SK-N-SH treated with all-trans-retinoic acid at 6 μM for 48 hours (cell line): ENCODE data around the gene CPT1A.

Experiments
- ARNTL ChIP-seq: fragments of 450-650 bp; formaldehyde crosslinking; IDR thresholded peaks from 2 replicates; pipeline ENCODE4 v1.5.0; 2020; ENCODE audit warnings: low read depth, mild to moderate bottlenecking, moderate library complexity, borderline replicate concordance
- BACH2 ChIP-seq: fragments of 250-450 bp; sonication (Bioruptor Pico); IDR thresholded peaks from 2 replicates; pipeline ENCODE4 v1.9.0; 2021; ENCODE audit warnings: mild to moderate bottlenecking, borderline replicate concordance
- CREB5 ChIP-seq: fragments of 250-450 bp; sonication (Bioruptor Pico); IDR thresholded peaks from 2 replicates; pipeline ENCODE4 v1.5.1; 2020; ENCODE audit warnings: low read depth, mild to moderate bottlenecking, moderate library complexity
- CSRNP3 ChIP-seq: fragments of 250-450 bp; sonication (Bioruptor Pico); IDR thresholded peaks from 2 replicates; pipeline ENCODE4 v1.5.1; 2021; ENCODE audit warnings: mild to moderate bottlenecking, moderate library complexity
- GLIS3 ChIP-seq: fragments of 250-450 bp; sonication (Bioruptor Pico); IDR thresholded peaks from 2 replicates; pipeline ENCODE4 v1.5.0; 2020; ENCODE audit warnings: mild to moderate bottlenecking, moderate library complexity
- ISL1 ChIP-seq: fragments of 250-450 bp; sonication (Bioruptor Pico); IDR thresholded peaks from 2 replicates; pipeline ENCODE4 v2.1.2; 2022; ENCODE audit warnings: mild to moderate bottlenecking, moderate library complexity
- POU6F1 ChIP-seq: fragments of 250-450 bp; sonication (Bioruptor Pico); IDR thresholded peaks from 2 replicates; pipeline ENCODE4 v1.8.0; 2021; ENCODE audit warnings: low read depth, mild to moderate bottlenecking, moderate library complexity, borderline replicate concordance
- PPARA ChIP-seq: fragments of 250-450 bp; sonication (Bioruptor Pico); IDR thresholded peaks from 2 replicates; pipeline ENCODE4 v1.5.0; 2020; ENCODE audit warnings: mild to moderate bottlenecking, borderline replicate concordance
- RARB ChIP-seq: fragments of 250-450 bp; sonication (Bioruptor Pico); IDR thresholded peaks from 2 replicates; pipeline ENCODE4 v1.8.0; 2021; ENCODE audit warnings: mild to moderate bottlenecking, moderate library complexity
- SNAI2 ChIP-seq: fragments of 250-450 bp; sonication (Bioruptor Pico); IDR thresholded peaks from 2 replicates; pipeline ENCODE4 v1.5.0; 2020; ENCODE audit warnings: mild to moderate bottlenecking, moderate library complexity
- TCF4 ChIP-seq: fragments of 250-450 bp; sonication (Bioruptor Pico); IDR thresholded peaks from 2 replicates; pipeline ENCODE4 v1.8.0; 2021; ENCODE audit warnings: mild to moderate bottlenecking, moderate library complexity, borderline replicate concordance
- TSHZ2 ChIP-seq: fragments of 250-450 bp; sonication (Bioruptor Pico); IDR thresholded peaks from 2 replicates; pipeline ENCODE4 v1.5.0; 2020; ENCODE audit warnings: mild to moderate bottlenecking, moderate library complexity
- ZFP30 ChIP-seq: fragments of 450-650 bp; formaldehyde crosslinking; IDR thresholded peaks from 2 replicates; pipeline ENCODE4 v1.5.0; 2022; ENCODE audit warnings: mild to moderate bottlenecking, moderate library complexity
- ZNF70 ChIP-seq: fragments of 450-650 bp; formaldehyde crosslinking; IDR thresholded peaks from 2 replicates; pipeline ENCODE4 v1.5.0; 2020; ENCODE audit warnings: mild to moderate bottlenecking, moderate library complexity

GRCh38 chr11:68847395-68847794 is 5.7 kb upstream of the CPT1A start:
- TF ChIP-seq TCF4 (CRISPR knock-in tag), result no peak
- TF ChIP-seq ZFP30 (CRISPR knock-in tag), result no peak
- TF ChIP-seq BACH2 (CRISPR knock-in tag), result no peak
- TF ChIP-seq CREB5, result no peak
- TF ChIP-seq TSHZ2, result no peak
- no peak for TF ChIP-seq ISL1 (CRISPR knock-in tag)
- TF ChIP-seq SNAI2 (CRISPR knock-in tag), result no peak
- TF ChIP-seq ARNTL, result no peak
- TF ChIP-seq PPARA (CRISPR knock-in tag), result no peak
- TF ChIP-seq POU6F1 (CRISPR knock-in tag), result no peak
- TF ChIP-seq GLIS3, result no peak
- TF ChIP-seq CSRNP3 (CRISPR knock-in tag), result no peak
- TF ChIP-seq ZNF70 (CRISPR knock-in tag), result no peak
- no peak for TF ChIP-seq RARB (CRISPR knock-in tag)
